ENCODE results near the gene HSD17B14.
"Not testable (repeated sequence)": the region's sequence is repeated elsewhere in the genome, so short reads cannot be mapped to it uniquely, and the experiment has no call there.

The HSD17B14 gene

GRCh38 chr19:48787331-48787730 lies 49.0 kb downstream of the HSD17B14 start:
- H3K9ac ChIP-seq (ENCODE audit: low read length); H3K27me3 ChIP-seq (ENCODE audit: control insufficient read depth, insufficient read depth, low read length); H3K4me1 ChIP-seq (ENCODE audit: control insufficient read depth, low read depth, low read length); H3K36me3 ChIP-seq (ENCODE audit: control insufficient read depth, low read depth, low read length); H3K4me3 ChIP-seq (ENCODE audit: low read length); H3K9me3 ChIP-seq (ENCODE audit: control insufficient read depth, low read depth, low read length); H3K27ac ChIP-seq (ENCODE audit: low read length): not testable (repeated sequence)

GRCh38 chr19:48786422-48786821 lies 49.9 kb downstream of the HSD17B14 start:
- H3K9ac ChIP-seq (ENCODE audit: low read length); H3K36me3 ChIP-seq (ENCODE audit: control insufficient read depth, low read depth, low read length); H3K4me3 ChIP-seq (ENCODE audit: low read length); H3K27me3 ChIP-seq (ENCODE audit: control insufficient read depth, insufficient read depth, low read length); H3K27ac ChIP-seq (ENCODE audit: low read length); H3K9me3 ChIP-seq (ENCODE audit: control insufficient read depth, low read depth, low read length); H3K4me1 ChIP-seq (ENCODE audit: control insufficient read depth, low read depth, low read length): not testable (repeated sequence)

GRCh38 chr19:48784527-48784926 lies 51.8 kb downstream of the HSD17B14 start:
- H3K4me1 ChIP-seq (ENCODE audit: control insufficient read depth, low read depth, low read length): no peaks in the 10 kb centered on the region
- H3K27ac ChIP-seq (ENCODE audit: low read length): no peak overlapping the region
- no peaks in the 10 kb centered on the region for H3K9me3 ChIP-seq (ENCODE audit: control insufficient read depth, low read depth, low read length)
- no peaks in the 10 kb centered on the region for H3K27me3 ChIP-seq (ENCODE audit: control insufficient read depth, insufficient read depth, low read length)
- H3K4me3 ChIP-seq (ENCODE audit: low read length): no peak overlapping the region
- no peaks in the 10 kb centered on the region for H3K36me3 ChIP-seq (ENCODE audit: control insufficient read depth, low read depth, low read length)
- H3K9ac ChIP-seq (ENCODE audit: low read length): no peak overlapping the region

- H3K9ac ChIP-seq (ENCODE audit: low read length): no peak overlapping the region
Observed at GRCh38 chr19:48780631-48781391, 55.5 kb downstream of the HSD17B14 start.

GRCh38 chr19:48779636-48780035 lies 56.7 kb downstream of the HSD17B14 start:
- Histone ChIP-seq H3K27me3 (ENCODE audit: control insufficient read depth, insufficient read depth, low read length) (no peaks in the 10 kb centered on the region), H3K27ac (ENCODE audit: low read length) (no peak overlapping the region), H3K36me3 (ENCODE audit: control insufficient read depth, low read depth, low read length) (no peaks in the 10 kb centered on the region), H3K9me3 (ENCODE audit: control insufficient read depth, low read depth, low read length) (no peaks in the 10 kb centered on the region), H3K4me3 (ENCODE audit: low read length) (no peak overlapping the region), H3K9ac (ENCODE audit: low read length) (no peak overlapping the region), H3K4me1 (ENCODE audit: control insufficient read depth, low read depth, low read length) (no peaks in the 10 kb centered on the region)

More at GRCh38 chr19:48780631-48781391, 55.5 kb downstream of the HSD17B14 start:
- Histone ChIP-seq H3K4me1 (ENCODE audit: control insufficient read depth, low read depth, low read length) (no peaks in the 10 kb centered on the region), H3K27me3 (ENCODE audit: control insufficient read depth, insufficient read depth, low read length) (no peaks in the 10 kb centered on the region), H3K27ac (ENCODE audit: low read length) (no peak overlapping the region), H3K9me3 (ENCODE audit: control insufficient read depth, low read depth, low read length) (no peaks in the 10 kb centered on the region), H3K4me3 (ENCODE audit: low read length) (no peak overlapping the region), H3K36me3 (ENCODE audit: control insufficient read depth, low read depth, low read length) (no peaks in the 10 kb centered on the region)

- H3K4me1 ChIP-seq (ENCODE audit: control insufficient read depth, low read depth, low read length): no peaks in the 10 kb centered on the region
- no peak overlapping the region for H3K27ac ChIP-seq (ENCODE audit: low read length)
- no peaks in the 10 kb centered on the region for H3K9me3 ChIP-seq (ENCODE audit: control insufficient read depth, low read depth, low read length)
- no peaks in the 10 kb centered on the region for H3K36me3 ChIP-seq (ENCODE audit: control insufficient read depth, low read depth, low read length)
- H3K9ac ChIP-seq (ENCODE audit: low read length): no peak overlapping the region
- H3K4me3 ChIP-seq (ENCODE audit: low read length): no peak overlapping the region
- H3K27me3 ChIP-seq (ENCODE audit: control insufficient read depth, insufficient read depth, low read length): no peaks in the 10 kb centered on the region
Observed at GRCh38 chr19:48777720-48778119, 58.6 kb downstream of the HSD17B14 start.

- Histone ChIP-seq H3K27ac (ENCODE audit: low read length) (no peak overlapping the region), H3K36me3 (ENCODE audit: control insufficient read depth, low read depth, low read length) (no peaks in the 10 kb centered on the region), H3K9ac (ENCODE audit: low read length) (no peak overlapping the region), H3K9me3 (ENCODE audit: control insufficient read depth, low read depth, low read length) (no peaks in the 10 kb centered on the region), H3K27me3 (ENCODE audit: control insufficient read depth, insufficient read depth, low read length) (no peaks in the 10 kb centered on the region), H3K4me1 (ENCODE audit: control insufficient read depth, low read depth, low read length) (no peaks in the 10 kb centered on the region), H3K4me3 (ENCODE audit: low read length) (no peak overlapping the region)
Observed at GRCh38 chr19:48777139-48777538, 59.2 kb downstream of the HSD17B14 start.

GRCh38 chr19:48772503-48772953 lies 63.8 kb downstream of the HSD17B14 start:
- Histone ChIP-seq H3K27ac (ENCODE audit: low read length) (no peak overlapping the region), H3K9me3 (ENCODE audit: control insufficient read depth, low read depth, low read length) (no peaks in the 10 kb centered on the region)

GRCh38 chr19:48770734-48771472 lies 65.4 kb downstream of the HSD17B14 start:
- H3K27ac ChIP-seq (ENCODE audit: low read length): no peak overlapping the region
- no peaks in the 10 kb centered on the region for H3K9me3 ChIP-seq (ENCODE audit: control insufficient read depth, low read depth, low read length)
- no peak overlapping the region for H3K4me3 ChIP-seq (ENCODE audit: low read length)
- no peaks in the 10 kb centered on the region for H3K4me1 ChIP-seq (ENCODE audit: control insufficient read depth, low read depth, low read length)
- no peaks in the 10 kb centered on the region for H3K27me3 ChIP-seq (ENCODE audit: control insufficient read depth, insufficient read depth, low read length)
- H3K9ac ChIP-seq (ENCODE audit: low read length): no peak overlapping the region
- H3K36me3 ChIP-seq (ENCODE audit: control insufficient read depth, low read depth, low read length): no peaks in the 10 kb centered on the region

More at GRCh38 chr19:48772503-48772953, 63.8 kb downstream of the HSD17B14 start:
- Histone ChIP-seq H3K27me3 (ENCODE audit: control insufficient read depth, insufficient read depth, low read length) (no peaks in the 10 kb centered on the region), H3K4me1 (ENCODE audit: control insufficient read depth, low read depth, low read length) (no peaks in the 10 kb centered on the region), H3K9ac (ENCODE audit: low read length) (no peak overlapping the region), H3K36me3 (ENCODE audit: control insufficient read depth, low read depth, low read length) (no peaks in the 10 kb centered on the region), H3K4me3 (ENCODE audit: low read length) (no peak overlapping the region)

GRCh38 chr19:48770266-48770665 lies 66.0 kb downstream of the HSD17B14 start:
- Histone ChIP-seq H3K36me3 (ENCODE audit: control insufficient read depth, low read depth, low read length) (no peaks in the 10 kb centered on the region), H3K4me3 (ENCODE audit: low read length) (no peak overlapping the region), H3K27ac (ENCODE audit: low read length) (no peak overlapping the region), H3K4me1 (ENCODE audit: control insufficient read depth, low read depth, low read length) (no peaks in the 10 kb centered on the region), H3K27me3 (ENCODE audit: control insufficient read depth, insufficient read depth, low read length) (no peaks in the 10 kb centered on the region), H3K9ac (ENCODE audit: low read length) (no peak overlapping the region), H3K9me3 (ENCODE audit: control insufficient read depth, low read depth, low read length) (no peaks in the 10 kb centered on the region)

GRCh38 chr19:48768994-48769713 lies 67.1 kb downstream of the HSD17B14 start:
- Histone ChIP-seq H3K4me3 (ENCODE audit: low read length) (no peak overlapping the region), H3K9ac (ENCODE audit: low read length) (no peak overlapping the region), H3K4me1 (ENCODE audit: control insufficient read depth, low read depth, low read length) (no peaks in the 10 kb centered on the region), H3K27me3 (ENCODE audit: control insufficient read depth, insufficient read depth, low read length) (no peaks in the 10 kb centered on the region), H3K9me3 (ENCODE audit: control insufficient read depth, low read depth, low read length) (no peaks in the 10 kb centered on the region), H3K27ac (ENCODE audit: low read length) (no peak overlapping the region), H3K36me3 (ENCODE audit: control insufficient read depth, low read depth, low read length) (no peaks in the 10 kb centered on the region)
